GM19328 (cell line): ENCODE data around the gene ZMIZ1.
A peak's percentile ranks its signal among the peaks of the same experiment; 100 is the strongest.
"Not testable (repeated sequence)": the region's sequence is repeated elsewhere in the genome, so short reads cannot be mapped to it uniquely, and the experiment has no call there.

Source experiments
- ATAC-seq: cut with Tn5 transposase; IDR thresholded peaks from one replicate; pipeline ENCODE4 v1.9.1; 2021; ENCODE audit warnings: mild to moderate bottlenecking, moderate library complexity; ENCODE audit not compliant: unreplicated experiment

The ZMIZ1 gene

DNA sequence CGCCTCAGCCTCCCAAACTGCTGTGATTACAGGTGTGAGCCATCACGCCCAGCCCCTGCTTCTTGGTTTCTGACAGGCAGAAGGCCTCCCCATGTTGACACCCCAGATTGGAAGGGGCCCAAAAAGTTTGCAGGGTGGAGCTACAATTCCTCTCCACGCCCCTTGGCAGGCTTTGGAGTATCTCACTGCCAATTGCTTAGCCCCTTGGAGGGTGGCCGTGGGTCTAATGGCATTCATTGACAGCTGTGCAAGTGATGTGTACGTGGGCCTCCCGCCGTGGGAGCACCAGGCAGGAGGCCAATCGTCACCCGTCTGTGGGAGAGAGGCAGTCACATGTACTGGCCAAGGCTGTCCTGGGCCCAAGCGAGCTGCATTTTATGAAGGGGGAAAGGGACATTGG, 204.8 kb downstream of the ZMIZ1 start:
- no peak for ATAC-seq

DNA sequence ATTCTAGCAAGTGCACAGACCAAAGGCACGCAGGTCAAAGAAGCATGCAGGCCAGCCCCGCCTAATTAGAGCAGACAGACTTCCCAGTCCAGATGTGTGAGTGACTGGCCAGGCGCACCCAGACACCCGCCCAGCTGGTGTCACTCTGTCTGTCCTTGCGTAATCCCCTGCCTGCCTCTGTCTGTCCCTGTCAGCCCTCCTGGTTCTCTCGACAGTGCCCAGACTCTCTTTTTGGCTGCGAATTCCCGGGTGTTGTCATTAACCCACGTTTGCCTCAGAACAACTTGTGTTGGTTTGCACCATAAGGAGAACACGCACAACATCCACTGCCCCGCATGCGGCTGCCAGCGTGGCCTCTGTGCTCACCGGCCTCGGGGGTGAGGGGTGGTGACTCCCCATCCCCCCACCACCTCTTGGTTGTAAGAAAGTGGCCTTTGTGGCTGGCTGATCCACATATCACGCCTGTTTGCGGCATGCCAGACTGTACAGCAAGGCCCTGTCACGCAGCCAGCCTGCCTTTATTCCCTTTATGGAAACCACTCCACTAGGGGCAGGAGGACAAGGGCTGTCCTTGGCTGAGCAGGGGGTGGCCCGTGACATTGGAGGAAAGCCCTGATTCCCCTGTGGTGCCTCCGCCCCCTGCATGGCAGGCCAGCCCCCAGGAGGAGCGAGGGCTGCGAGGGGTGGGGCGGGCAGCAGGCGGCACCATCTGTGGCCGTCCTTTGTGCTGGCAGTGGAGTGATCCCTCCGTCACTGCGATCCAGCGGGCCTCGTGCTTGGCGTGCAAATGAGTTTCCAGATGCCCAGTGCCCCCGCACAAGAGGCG, 205.7 kb downstream of the ZMIZ1 start:
- no peak for ATAC-seq

DNA sequence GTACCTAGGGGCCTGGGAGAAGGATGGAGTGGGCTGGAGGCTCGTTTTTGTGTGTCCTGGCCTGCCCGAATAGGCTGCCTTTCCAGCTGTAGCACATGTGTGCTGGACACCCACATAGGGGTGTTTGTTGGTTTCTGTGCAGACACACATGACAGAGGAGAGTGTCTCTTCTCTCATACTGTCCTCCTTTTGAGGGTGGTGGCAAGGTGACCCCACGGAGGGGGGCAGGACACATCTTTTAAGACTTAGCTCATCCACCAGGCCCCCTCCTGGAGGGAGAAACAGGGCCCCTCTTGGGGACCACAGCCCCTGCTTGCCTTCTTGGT, 206.3 kb downstream of the ZMIZ1 start:
- no peak for ATAC-seq

DNA sequence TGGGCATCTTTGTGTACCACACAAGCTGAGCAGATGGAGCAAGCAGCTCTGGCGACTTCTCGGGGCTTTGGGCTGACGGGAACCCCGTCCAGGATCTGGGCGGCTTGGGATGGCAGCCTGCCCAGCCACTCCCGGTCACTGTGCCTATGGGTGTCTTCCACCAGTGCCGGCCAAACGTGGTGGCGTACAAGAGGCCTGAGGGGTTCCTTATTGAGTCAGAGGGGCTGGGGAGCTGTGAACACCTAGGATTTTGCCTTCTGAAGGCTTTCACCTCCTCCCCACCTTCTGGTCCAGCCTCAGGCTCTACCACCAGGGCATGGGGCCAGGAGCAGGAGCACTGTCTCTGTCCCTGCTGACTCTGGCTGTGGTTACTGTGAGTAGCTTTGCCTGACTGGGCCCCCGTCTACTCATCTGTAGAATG, 206.7 kb downstream of the ZMIZ1 start:
- ATAC-seq = no peak

DNA sequence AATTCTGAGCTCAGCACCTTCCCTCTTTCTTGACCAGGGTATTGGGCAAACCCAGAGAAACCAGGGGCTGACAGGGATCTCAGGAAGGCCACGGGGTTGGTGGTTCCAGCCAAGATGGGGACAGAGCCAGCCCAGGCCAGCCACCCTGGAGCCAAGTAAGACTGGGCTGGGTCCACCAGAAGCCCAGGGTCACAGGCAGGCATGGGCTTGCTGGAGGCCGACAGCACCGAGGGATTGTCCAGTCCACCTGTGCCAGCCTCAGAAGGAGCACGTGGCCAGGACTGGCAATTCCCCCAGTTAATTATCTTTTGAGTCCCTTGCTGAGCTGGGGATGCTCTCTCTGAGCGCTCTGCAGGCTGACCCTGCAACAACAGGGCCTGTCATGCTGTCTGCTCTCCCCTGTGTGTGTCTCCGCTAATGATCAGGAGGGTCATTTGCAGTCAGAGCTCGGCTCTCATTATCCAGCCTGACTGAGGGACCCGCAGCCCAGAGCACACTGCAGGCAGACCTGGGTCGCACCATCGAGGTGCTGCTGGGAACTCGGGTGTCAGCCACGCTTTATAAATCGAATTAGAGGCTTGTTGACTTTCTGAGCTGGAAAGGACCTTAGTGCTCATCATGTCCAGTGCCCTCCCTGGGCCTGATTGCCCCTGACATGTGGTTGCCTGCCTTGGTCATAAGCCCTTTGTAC, 209.0 kb downstream of the ZMIZ1 start:
- ATAC-seq = no peak

DNA sequence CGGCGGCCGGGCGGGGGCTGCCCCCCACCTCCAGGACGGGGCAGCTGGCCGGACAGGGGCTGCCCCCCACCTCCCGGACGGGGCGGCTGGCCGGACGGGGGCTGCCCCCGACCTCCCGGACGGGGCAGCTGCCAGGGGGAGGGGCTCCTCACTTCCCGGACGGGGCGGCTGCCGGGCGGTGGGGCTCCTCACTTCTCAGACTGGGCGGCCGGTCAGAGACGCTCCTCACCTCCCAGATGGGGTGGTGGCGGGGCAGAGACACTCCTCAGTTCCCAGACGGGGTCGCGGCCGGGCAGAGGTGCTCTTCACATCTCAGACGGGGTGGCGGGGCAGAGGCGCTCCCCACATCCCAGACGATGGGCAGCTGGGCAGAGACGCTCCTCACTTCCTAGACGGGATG, 210.3 kb downstream of the ZMIZ1 start:
- ATAC-seq = not testable (repeated sequence)

DNA sequence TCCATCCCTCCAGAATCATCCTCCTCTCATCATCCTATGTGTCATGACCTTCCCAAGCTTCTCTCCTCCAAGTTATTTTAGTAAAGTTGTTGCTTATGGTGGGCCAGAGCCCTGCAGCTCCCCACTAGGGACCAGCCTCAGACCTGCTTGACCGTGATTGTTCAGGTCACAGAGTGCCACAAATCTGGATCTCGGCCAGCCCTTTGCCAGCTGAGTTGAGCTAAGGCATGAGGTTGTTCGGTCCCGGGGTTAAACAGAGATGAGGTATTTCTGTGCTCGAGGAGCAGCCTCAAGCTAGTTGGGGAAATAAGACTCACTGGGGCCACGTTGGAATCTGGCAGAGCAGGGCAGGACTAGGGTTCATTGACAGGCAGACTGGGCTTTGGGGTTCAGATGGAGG, 212.2 kb downstream of the ZMIZ1 start:
- no peak for ATAC-seq

DNA sequence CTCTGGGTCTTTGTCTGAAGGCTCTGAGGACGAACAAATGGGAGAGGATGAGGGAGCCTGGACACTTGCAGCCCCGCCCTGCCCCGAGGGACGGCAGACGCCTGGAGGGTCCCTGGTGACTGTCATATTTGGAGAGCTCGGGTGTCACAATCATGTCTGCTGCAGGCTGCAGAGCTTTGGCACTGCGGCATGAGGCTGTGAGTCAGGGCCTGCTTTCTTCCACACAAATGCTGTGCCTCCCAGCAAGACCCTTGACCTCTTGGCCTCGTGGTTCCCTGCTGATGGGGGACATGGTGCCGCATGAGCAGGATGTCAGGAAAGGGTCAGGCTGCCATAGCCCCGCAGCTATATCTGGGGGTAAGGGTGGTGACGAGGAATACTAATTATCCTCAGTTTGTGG, 213.6 kb downstream of the ZMIZ1 start:
- no peak for ATAC-seq

DNA sequence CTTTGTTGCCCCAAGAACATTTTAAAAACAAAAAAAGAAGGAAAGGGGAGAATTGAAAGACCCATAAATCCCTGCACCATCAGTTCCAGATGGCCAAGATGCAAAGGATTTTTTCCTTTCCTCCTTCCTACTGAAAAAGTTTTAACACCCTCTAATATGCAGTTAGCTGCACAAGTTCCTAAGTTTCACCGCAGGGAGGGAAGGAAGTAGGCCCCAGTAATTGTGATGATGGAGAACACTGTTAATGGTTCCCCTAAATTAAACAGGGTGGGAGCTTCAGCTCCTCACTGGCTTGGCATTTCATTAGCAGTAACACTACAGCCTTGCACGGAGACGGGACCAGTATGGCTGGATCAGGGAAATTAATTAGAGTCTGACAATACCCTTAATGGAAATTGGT, 214.8 kb downstream of the ZMIZ1 start:
- no peak for ATAC-seq

DNA sequence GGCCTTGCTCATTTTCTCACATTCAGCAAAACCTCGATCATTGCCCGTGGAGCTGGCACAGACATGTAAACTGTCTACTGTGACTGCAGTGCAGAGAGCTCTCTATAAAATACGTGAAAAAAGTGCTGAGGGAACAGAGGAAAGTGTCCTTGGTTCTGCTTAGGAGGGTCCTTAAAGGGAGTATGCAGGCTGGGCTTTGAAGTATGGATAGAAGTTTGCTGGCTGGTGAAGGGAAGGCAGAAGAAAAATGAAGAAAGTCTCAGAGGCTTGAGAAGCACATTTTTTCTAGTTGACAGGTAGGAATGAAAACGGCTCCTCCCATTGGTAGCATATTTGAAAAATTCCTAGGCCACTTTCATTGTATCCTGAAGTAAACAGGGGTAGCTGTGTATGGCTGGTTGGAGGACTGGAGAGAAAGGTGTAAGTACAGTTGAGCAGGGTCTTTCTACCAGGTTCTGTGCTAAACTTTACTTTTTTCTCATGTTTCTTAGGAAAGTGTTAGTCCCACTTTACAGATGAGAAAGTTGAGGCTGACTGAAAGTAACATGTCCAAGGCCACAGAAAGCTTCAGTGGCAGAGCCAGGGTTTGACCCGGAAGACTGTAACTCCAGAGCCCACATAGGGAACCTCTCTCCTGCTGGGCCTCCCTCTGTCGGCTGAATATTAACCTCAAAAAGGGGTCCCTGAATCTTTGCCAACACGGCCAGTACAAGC, 215.5 kb downstream of the ZMIZ1 start:
- ATAC-seq = no peak

DNA sequence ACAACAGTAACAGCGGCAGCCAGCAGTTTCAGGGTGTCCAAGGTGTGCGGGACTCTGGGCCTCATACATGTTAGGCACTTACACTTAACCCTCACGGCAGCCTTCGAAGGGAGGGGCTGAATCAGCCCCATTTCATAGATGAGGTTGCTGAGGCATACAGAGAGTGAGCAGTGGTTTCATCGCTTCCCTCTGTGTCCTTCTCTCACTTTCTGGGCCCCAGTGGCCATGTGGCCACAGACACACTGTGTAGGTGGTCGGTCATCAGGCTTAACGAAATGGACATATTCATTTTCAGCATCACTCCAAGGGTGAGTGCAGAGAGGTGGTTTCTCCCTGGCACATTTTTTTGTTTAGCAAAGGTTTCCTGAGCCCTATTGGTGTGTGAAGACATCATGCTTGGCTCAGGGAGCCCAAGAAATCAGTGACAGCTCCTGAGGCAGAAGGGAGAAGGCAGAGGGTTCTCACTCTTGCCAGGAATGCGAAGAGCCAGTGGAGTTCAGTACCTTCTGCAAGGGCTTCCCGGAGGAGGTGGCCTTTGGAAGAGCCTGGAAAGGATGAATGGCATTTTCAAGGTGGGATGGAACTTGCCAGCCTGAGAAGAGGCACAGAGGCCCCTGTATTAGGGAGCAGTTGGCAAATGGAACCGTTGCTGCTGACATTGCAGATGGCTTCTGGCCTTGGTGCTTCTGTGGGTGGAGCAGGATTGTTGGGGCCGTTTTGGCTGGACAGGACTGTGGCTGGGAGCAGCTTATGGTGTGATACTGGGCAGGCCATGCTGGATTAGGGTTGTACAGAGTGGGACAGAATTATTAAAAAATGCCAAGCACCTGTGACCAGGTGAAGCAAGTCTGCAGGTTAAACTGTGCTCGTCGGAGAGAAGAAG, 216.8 kb downstream of the ZMIZ1 start:
- ATAC-seq = peak; percentile 57

DNA sequence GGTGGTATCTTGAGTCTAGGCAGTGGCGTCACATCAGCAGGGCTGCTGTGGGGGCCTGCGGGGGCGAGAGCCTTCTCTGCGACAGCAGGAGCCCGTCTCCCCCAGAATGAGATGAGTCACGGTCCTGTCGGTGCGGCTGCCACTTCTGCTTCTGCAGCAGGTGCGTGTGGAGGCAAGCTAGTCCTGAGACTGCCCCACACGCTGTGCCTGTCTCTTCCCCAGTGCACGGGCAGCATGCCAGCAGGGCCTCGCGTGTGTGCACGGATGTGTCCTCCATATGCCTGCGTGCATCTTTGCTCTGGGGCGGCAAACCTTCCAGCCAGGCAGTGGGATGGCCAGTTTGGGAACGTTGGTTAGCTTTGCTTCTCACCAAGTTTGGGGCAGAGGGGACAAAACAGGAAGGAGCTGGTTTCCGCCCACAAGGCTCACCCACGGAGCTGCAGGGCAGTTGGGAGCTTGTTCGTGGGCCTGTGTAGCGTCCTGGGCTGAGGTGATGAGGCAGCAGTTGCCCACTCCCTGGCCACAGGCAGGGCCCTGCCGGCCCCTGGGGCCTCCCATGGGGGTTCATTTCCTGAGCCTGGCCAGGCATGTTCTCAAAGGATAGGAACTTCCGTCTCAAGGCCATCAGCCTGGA, 217.7 kb downstream of the ZMIZ1 start:
- ATAC-seq = peak; percentile 88

DNA sequence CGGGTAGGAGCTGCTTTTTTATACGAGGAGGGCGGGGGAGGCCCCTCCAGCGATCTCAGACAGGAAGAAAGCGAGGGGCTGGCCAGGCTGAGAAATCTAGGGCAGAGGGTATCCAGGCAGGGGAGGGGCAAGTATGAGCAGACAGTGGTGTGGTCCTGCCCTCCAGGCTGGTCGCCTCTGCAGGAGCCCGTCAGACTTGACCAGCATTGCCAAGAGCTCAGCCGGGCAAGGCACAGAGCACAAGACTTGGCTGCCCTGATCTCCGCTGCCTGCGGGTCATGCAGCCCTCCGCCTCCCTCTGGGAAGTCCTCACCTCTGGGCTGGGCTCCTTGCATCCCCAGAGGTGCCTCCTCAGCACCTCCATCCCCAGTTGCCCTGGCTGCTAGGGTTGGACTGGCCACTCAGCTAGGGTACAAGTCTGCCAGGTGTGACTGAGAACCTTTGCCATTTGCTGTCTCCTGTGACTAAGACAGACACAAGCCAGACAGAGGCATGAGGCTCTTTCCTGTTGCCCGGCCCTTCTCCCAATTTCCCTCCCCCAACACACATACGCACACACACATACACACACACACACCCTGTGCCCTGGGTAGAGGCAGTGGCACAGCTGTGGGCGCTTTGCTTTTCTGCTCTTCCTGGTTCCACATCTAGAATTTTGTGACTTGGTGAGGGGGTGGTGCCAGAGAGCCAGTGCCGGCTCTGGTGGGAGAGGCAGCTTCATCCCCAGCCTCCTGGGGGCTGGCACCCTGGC, 219.4 kb downstream of the ZMIZ1 start:
- no peak for ATAC-seq

DNA sequence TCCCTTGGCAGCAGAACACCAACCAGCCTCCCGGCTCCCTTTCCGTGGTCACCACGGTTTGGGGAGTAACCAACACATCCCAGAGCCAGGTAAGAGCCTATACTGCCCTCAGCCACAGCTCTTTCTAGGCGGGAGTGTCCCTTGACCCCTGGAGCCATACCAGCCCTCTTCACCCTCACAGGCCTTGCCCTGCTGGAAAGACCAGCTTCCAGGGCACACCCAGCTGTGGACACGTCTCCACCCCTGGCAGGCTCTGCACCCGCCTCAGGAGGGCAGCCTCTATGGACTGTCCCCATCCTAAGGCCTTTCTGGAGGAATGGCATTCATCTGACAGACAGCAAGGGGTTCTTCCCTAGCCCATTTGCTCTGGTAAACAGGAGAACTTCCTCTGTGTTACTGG, 221.0 kb downstream of the ZMIZ1 start:
- no peak for ATAC-seq

DNA sequence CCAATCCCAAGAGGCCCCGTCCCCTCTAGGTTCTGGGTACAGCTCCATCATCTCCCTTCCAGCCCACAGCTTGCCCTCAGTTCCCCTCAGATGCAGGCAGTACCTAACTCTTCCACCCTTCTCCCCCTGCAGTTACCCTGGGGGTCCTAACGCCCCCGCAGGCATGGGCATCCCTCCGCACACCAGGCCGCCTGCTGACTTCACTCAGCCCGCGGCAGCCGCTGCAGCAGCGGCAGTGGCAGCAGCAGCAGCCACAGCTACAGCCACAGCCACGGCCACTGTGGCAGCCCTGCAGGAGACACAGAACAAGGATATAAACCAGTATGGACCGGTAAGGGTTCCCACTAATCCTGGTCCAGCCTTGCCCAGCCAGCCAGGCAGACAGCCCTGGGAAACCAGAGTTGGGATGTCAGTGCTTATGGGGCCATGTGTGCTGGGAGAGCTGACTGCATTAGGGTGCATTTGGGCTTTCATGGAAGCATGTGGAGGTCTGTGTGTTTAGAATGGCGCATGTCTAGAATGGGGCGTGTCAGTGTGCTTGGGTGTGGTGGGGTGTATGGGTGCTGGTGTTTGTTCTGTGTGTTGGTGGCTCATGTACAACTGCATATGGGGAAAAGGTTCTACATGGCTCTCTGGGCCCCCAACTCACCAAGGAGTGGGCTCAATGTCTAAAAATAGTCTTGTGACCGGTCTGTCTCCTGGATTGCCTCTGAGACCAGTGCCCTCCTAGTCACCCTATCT, 223.4 kb downstream of the ZMIZ1 start:
- no peak for ATAC-seq

DNA sequence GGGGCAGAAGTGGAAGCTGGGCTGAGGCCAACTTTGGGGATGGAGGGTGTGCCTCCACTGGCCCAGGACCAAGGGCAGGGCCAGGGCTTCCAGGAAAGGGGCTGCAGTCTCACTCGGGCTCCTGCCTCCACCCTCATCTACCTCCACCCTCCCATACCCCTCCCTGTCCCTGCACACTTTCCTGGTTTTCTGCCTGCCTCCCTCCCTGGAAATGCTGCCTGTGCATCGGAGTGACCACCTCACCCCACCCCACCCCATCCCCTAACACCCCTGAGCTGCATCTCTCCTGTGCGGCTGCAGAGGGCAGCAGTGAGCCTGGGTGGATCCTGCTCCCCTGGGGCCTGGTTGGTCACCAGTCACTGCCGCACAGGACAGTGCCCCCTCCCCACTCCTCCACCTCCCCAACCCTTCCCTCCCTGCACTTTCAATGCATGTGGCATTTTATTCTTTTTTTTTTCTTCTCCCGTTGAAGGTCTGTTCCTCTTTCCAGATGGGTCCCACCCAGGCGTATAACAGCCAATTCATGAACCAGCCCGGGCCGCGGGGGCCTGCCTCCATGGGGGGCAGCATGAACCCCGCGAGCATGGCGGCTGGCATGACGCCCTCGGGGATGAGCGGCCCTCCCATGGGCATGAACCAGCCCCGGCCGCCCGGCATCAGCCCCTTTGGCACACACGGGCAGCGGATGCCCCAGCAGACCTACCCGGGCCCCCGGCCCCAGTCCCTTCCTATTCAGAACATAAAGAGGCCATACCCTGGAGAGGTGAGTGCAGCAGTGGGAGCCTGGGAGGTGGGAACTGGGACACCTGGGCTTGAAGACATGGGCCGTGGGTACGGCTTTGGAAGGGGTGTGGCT, 224.4 kb downstream of the ZMIZ1 start:
- no peak for ATAC-seq

DNA sequence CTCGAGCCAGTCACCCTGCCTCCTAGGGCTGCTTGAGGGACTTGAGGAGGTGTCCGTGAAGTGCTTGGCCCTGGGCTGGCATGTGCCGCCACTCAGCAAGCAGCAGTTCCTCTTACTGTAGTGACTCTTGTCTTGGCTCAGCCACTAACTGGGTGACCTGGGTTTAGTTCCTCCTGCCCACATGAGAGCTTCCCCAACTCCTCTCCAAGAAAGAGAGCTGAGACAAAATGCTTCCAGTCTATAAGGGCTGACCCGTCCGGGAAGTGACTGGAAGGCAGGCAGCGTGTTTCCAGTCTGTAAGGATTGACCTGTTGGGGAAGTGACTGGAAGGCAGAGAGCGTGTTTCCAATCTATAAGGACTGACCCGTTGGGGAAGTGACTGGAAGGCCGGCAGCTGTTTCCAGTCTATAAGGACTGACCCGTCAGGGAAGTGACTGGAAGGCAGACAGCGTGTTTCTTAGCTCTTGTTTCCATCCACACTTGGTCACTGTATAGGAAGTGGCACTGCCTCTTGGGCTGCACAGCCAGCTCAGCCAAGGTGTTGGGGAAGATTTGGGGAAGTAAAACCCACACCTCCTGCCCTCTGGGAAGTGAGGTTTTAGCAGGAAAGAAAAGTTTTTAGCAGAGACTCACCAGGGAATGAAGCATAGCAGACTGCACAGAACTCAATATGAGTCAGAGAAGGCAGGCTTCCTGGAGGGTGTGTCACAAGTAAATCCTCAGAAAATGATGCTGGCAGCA, 225.2 kb downstream of the ZMIZ1 start:
- ATAC-seq = no peak

DNA sequence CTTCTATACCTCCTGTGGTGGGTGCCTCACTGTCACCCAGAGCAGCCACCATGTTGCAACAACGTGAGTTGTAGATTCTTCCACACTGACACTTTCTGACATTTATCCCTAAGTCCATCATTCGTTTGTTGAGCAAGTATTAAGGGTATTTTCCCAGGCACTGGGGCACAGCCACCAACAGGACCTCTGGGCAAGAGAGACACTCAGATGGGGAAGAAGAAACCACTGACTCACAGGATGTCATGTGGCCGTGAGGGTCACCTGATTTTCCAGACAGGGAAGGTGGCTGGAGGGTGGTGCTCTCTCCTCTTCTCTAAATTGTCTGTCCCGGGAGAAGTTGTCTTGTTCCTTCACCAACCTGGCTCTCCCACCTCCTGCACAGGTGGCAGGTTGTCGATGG, 226.8 kb downstream of the ZMIZ1 start:
- ATAC-seq = no peak
